Caco-2 (cell line): ENCODE data around the gene TUBB4A. TPM values are rescaled to one million over a fixed set of nuclear protein-coding genes. Genes with fewer than 3 reads are reported as not detected.

Experiments
- BruUV-seq: library from RNA; stranded (reverse); fragments of 400-500 nt; replicated peaks from 2 replicates; lab custom pipeline; 2021; lab: Mats Ljungman, UMichigan
- CTCF ChIA-PET: fragments of 300-600 bp; sonication (Branson Sonifier 250); formaldehyde crosslinking; loops from one replicate; lab custom pipeline; 2022; ENCODE audit warnings: antibody characterized with exemption; lab: Charles Lee
- POLR2A ChIA-PET: fragments of 300-600 bp; sonication (Branson Sonifier 250); formaldehyde crosslinking; loops from one replicate; lab custom pipeline; 2022; ENCODE audit warnings: antibody characterized with exemption; lab: Charles Lee
- DNase-seq, 2 experiments: peaks; one replicate each; pipeline versions ENCODE4 v3.0.0 to v3.0.0-alpha.2; 2020 to 2022
- H3K27me3 ChIP-seq: replicated peaks from 2 replicates; pipeline ENCODE4 v1.6.0; 2011; ENCODE audit warnings: low read length; ENCODE audit not compliant: control insufficient read depth, insufficient read depth
- H3K36me3 ChIP-seq: 2 replicates; pipeline ENCODE4 v1.5.1; 2011; ENCODE audit warnings: low read length; ENCODE audit not compliant: control insufficient read depth, insufficient read depth
- H3K4me1 ChIP-seq: fragments of 250-450 bp; sonication (Bioruptor Pico); 2 replicates; pipeline ENCODE4 v1.5.1; 2020; ENCODE audit warnings: mild to moderate bottlenecking
- H3K4me3 ChIP-seq: 2 replicates; pipeline ENCODE4 v1.5.1; 2011; ENCODE audit warnings: low read depth, mild to moderate bottlenecking, control low read depth, low read length
- H3K9me3 ChIP-seq: fragments of 250-450 bp; sonication (Bioruptor Pico); 2 replicates; pipeline ENCODE4 v1.5.1; 2020; ENCODE audit warnings: mild to moderate bottlenecking, moderate library complexity
- H3K27ac Mint-ChIP-seq: one replicate; pipeline ENCODE4 v1.8.0; 2022; ENCODE audit warnings: mixed read lengths; ENCODE audit not compliant: unreplicated experiment
- H3K27me3 Mint-ChIP-seq: one replicate; pipeline ENCODE4 v1.8.0; 2022; ENCODE audit warnings: mixed read lengths; ENCODE audit not compliant: insufficient read depth, unreplicated experiment
- H3K36me3 Mint-ChIP-seq: one replicate; pipeline ENCODE4 v1.8.0; 2022; ENCODE audit warnings: mild to moderate bottlenecking, mixed read lengths; ENCODE audit not compliant: insufficient read depth, unreplicated experiment
- H3K4me1 Mint-ChIP-seq: one replicate; pipeline ENCODE4 v1.8.0; 2022; ENCODE audit warnings: low read depth, mixed read lengths; ENCODE audit not compliant: unreplicated experiment
- H3K4me3 Mint-ChIP-seq: one replicate; pipeline ENCODE4 v1.8.0; 2022; ENCODE audit warnings: mild to moderate bottlenecking, moderate library complexity, mixed read lengths; ENCODE audit not compliant: unreplicated experiment
- H3K9me3 Mint-ChIP-seq: one replicate; pipeline ENCODE4 v1.8.0; 2022; ENCODE audit warnings: mixed read lengths; ENCODE audit not compliant: unreplicated experiment
- intact Hi-C: fragments of 100-400 bp; cut with micrococcal nuclease; formaldehyde crosslinking; loops from one replicate; pipeline ENCODE4 v1.10.0; 2022; ENCODE audit not compliant: unreplicated experiment
- total RNA-seq: library from RNA; stranded (reverse); gene quantifications from 2 replicates; pipeline ENCODE4 v1.2.3, GENCODE V29; 2022
- TF ChIP-seq, protein P1 (sequence below), 2 experiments: fragments of 200-600 bp in 1 of 2; IDR thresholded peaks; 1 replicate in 1 of 2; 2 replicates in 1 of 2; pipeline versions ENCODE4 v1.5.1 to v1.8.0; 2011 to 2022; ENCODE audit warnings: antibody characterized with exemption in 1 of 2, control low read depth in 1 of 2, inconsistent platforms in 1 of 2, low read depth in 1 of 2, low read length in 1 of 2, mild to moderate bottlenecking in 1 of 2, moderate library complexity in 1 of 2; ENCODE audit not compliant: insufficient read depth in 1 of 2, severe bottlenecking in 1 of 2, unreplicated experiment in 1 of 2

TUBB4A gene
- total RNA-seq, 1 experiment from 2014 or later, result 6.0 TPM

DNA sequence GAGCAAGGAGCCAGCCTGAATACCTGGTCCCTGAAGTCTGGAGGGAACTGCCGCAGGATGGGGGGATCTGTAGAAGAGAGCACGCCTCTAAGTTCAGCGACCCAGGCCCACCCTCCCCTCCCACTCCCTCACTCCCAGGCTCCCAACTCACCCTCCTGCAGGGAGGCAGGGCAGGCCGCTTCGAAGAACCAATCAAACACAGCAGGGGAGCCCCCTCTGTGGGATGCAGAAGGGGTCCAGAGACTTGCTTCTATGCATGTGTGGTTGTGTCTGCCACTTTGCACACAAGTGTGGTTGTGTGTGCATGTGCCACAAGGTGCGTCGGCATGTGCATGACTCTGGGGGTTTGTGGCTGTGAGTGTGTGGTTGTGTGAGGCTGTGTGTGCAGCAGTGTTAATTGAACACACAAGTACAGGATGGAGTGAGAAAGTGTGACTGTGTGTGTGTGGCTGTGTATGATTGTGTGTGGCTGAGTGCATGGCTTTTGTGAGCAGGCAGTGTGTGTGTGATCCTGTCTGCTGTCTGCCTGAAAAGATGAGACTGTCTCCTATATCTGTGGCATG lies 22.2 kb downstream of the TUBB4A start:
- H3K36me3 ChIP-seq, result no peaks in the 10 kb centered on the region
- DNase-seq, result no peak
- intact Hi-C loops, result no loop called here
- Mint-ChIP-seq H3K4me1 (no peaks in the 10 kb centered on the region), H3K4me3 (no peak overlapping the region), H3K27ac (no peak overlapping the region), H3K9me3 (no peaks in the 10 kb centered on the region), H3K36me3 (peaks cover 22% of the 10 kb centered on the region), H3K27me3 (no peaks in the 10 kb centered on the region)
- H3K27me3 ChIP-seq, result no peaks in the 10 kb centered on the region
- no peaks in the 10 kb centered on the region for H3K9me3 ChIP-seq
- TF ChIP-seq, protein P1, sequence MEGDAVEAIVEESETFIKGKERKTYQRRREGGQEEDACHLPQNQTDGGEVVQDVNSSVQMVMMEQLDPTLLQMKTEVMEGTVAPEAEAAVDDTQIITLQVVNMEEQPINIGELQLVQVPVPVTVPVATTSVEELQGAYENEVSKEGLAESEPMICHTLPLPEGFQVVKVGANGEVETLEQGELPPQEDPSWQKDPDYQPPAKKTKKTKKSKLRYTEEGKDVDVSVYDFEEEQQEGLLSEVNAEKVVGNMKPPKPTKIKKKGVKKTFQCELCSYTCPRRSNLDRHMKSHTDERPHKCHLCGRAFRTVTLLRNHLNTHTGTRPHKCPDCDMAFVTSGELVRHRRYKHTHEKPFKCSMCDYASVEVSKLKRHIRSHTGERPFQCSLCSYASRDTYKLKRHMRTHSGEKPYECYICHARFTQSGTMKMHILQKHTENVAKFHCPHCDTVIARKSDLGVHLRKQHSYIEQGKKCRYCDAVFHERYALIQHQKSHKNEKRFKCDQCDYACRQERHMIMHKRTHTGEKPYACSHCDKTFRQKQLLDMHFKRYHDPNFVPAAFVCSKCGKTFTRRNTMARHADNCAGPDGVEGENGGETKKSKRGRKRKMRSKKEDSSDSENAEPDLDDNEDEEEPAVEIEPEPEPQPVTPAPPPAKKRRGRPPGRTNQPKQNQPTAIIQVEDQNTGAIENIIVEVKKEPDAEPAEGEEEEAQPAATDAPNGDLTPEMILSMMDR (IDR thresholded peaks at IDR 0.05; ENCODE audit: insufficient read depth in 1 of 2, low read depth in 1 of 2, low read length in 1 of 2, severe bottlenecking in 1 of 2, unreplicated experiment in 1 of 2), result no peak
- peaks cover 8% of the 10 kb centered on the region for H3K4me1 ChIP-seq
- no TSS peak for BruUV-seq
- ChIA-PET CTCF (no interaction called here), POLR2A (no interaction called here)
- no peak overlapping the region for H3K4me3 ChIP-seq

DNA sequence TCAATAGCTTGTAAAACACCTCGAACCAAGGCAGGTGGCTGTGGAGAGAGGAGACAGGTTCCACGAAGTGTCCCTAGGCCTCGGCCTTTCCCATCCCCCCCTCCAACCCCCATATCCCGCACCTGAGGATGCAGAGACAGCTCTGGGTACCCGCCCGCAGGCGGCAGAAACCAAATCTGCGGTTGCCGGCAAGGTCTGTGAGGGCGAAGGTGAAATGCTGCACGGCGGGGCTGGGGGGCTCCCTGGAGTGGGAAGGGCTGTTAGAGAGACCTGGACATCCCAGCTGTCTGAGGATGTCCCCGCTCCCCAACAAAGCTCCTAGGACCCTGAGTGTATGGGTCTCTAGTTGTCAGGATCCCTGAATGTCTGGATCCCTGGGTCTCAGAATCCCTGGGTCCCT lies 23.3 kb downstream of the TUBB4A start:
- Mint-ChIP-seq H3K4me1 (peaks cover 5% of the 10 kb centered on the region), H3K4me3 (no peak overlapping the region), H3K36me3 (peaks cover 25% of the 10 kb centered on the region), H3K9me3 (no peaks in the 10 kb centered on the region), H3K27me3 (no peaks in the 10 kb centered on the region), H3K27ac (no peak overlapping the region)
- ChIA-PET POLR2A (no interaction called here), CTCF (no interaction called here)
- Histone ChIP-seq H3K4me1 (peaks cover 9% of the 10 kb centered on the region), H3K9me3 (no peaks in the 10 kb centered on the region), H3K27me3 (no peaks in the 10 kb centered on the region), H3K4me3 (no peak overlapping the region), H3K36me3 (no peaks in the 10 kb centered on the region)
- TF ChIP-seq, protein P1 (IDR thresholded peaks at IDR 0.05; ENCODE audit: insufficient read depth in 1 of 2, low read depth in 1 of 2, low read length in 1 of 2, severe bottlenecking in 1 of 2, unreplicated experiment in 1 of 2), result no peak
- BruUV-seq, result no TSS peak
- intact Hi-C loops, result no loop called here
- no peak for DNase-seq

DNA sequence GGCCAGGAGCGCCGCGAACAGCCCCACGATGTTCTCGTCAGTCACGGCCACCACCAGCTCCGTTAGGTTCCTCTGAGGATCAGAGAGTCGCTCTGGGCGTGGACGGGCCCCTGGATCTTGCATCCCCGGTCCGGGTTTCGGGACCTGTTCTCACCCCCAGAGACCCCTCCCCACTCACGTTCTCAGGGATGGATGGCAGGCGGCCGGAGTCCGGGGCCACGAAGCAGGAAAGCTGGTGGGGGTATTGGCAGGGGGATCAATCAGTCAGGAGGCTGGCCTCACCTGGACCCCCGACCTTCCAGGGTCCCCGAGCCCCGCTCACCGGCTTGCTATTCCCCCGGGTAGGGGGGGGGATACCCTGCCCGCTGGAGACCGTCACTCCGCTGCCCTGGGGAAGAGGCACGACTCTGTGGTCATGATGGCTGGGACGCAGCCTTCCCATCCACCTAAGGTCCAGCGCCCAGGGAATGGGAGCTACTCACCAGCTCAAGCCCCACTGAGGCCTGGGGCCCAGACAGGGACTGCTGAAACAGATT lies 25.1 kb downstream of the TUBB4A start:
- Histone ChIP-seq H3K4me3 (peak overlapping the region; percentile 47), H3K27me3 (no peaks in the 10 kb centered on the region), H3K9me3 (no peaks in the 10 kb centered on the region), H3K4me1 (peaks cover 19% of the 10 kb centered on the region), H3K36me3 (no peaks in the 10 kb centered on the region)
- intact Hi-C loops, result loop anchor here (1.0 kb wide), 3 partner anchors 13 to 104 kb away; partner anchors contain the start of gene CRB3
- no peaks in the 10 kb centered on the region for H3K9me3 Mint-ChIP-seq
- DNase-seq, result no peak
- no peak overlapping the region for H3K27ac Mint-ChIP-seq
- peaks cover 9% of the 10 kb centered on the region for H3K4me1 Mint-ChIP-seq
- BruUV-seq, result no TSS peak
- CTCF ChIA-PET, result interaction anchor here (0.5 to 1.8 kb wide), 5 partner anchors 40 to 386 kb away, joined by 3 to 15 read pairs (median 3); no protein-coding TSS in a partner anchor
- H3K4me3 Mint-ChIP-seq, result peak overlapping the region; percentile 84
- TF ChIP-seq, protein P1 (IDR thresholded peaks at IDR 0.05; ENCODE audit: insufficient read depth in 1 of 2, low read depth in 1 of 2, low read length in 1 of 2, severe bottlenecking in 1 of 2, unreplicated experiment in 1 of 2), result no peak
- H3K36me3 Mint-ChIP-seq, result peaks cover 24% of the 10 kb centered on the region
- POLR2A ChIA-PET, result interaction anchor here (0.9 to 1.7 kb wide), 7 partner anchors 9 to 276 kb away, joined by 4 to 12 read pairs (median 6); partner anchors contain the start of genes ALKBH7, CRB3, KHSRP and TNFSF9
- H3K27me3 Mint-ChIP-seq, result no peaks in the 10 kb centered on the region
